Measurements from ENCODE around the gene COL15A1. TPM values are rescaled to one million over a fixed set of nuclear protein-coding genes. Genes with fewer than 3 reads are reported as not detected.

The COL15A1 gene
- total RNA-seq, 1 experiment from 2014 or later, result not detected

- Histone ChIP-seq H3K56ac (ENCODE audit: insufficient read length, low read depth, low read length) (no peak overlapping the region), H3K79me2 (ENCODE audit: insufficient read depth, low read length) (no peaks in the 10 kb centered on the region), H2BK15ac (ENCODE audit: low read depth, low read length) (no peak overlapping the region), H3K9me3 (ENCODE audit: control insufficient read depth, low read depth, low read length) (no peaks in the 10 kb centered on the region), H3K27me3 (ENCODE audit: insufficient read depth, low read length) (no peaks in the 10 kb centered on the region), H4K91ac (ENCODE audit: insufficient read length, low read depth, low read length) (no peak overlapping the region), H3K9ac (ENCODE audit: extremely low read depth, insufficient read length, low read length) (no peak overlapping the region), H2BK12ac (ENCODE audit: insufficient read length, low read depth, low read length) (no peak overlapping the region), H3K27ac (ENCODE audit: insufficient read length, low read depth, low read length) (no peak overlapping the region), H2AK5ac (ENCODE audit: insufficient read length, low read length) (no peak overlapping the region), H2BK20ac (ENCODE audit: low read depth, low read length, poor library complexity, severe bottlenecking) (no peak overlapping the region), H3T11ph (ENCODE audit: low read length) (no peak overlapping the region), H3K79me1 (ENCODE audit: insufficient read depth, low read depth, low read length, poor library complexity, severe bottlenecking) (no peaks in the 10 kb centered on the region), H2BK120ac (ENCODE audit: low read depth, low read length, poor library complexity, severe bottlenecking) (no peak overlapping the region), H3K4me1 (ENCODE audit: insufficient read depth, low read length) (no peaks in the 10 kb centered on the region; the same call in 1 of the 2 replicates), H3K18ac (ENCODE audit: insufficient read length, low read depth, low read length) (no peak overlapping the region), H3K23me2 (ENCODE audit: insufficient read length, low read depth, low read length, poor library complexity, severe bottlenecking) (no peaks in the 10 kb centered on the region), H3K14ac (ENCODE audit: insufficient read depth, low read length) (no peak overlapping the region), H4K20me1 (ENCODE audit: control insufficient read depth, insufficient read depth, insufficient read length) (no peaks in the 10 kb centered on the region), H3K23ac (ENCODE audit: insufficient read length, low read depth, low read length) (no peak overlapping the region), H3K4me2 (ENCODE audit: insufficient read depth, insufficient read length, low read length) (no peak overlapping the region), H4K8ac (replicated peaks; ENCODE audit: insufficient read length, low read depth, low read length) (no peak overlapping the region), H2AFZ (ENCODE audit: low read length) (no peak overlapping the region), H3K4ac (ENCODE audit: low read depth, low read length) (no peak overlapping the region), H4K5ac (ENCODE audit: insufficient read length, low read depth, low read length) (no peak overlapping the region), H2BK5ac (ENCODE audit: insufficient read length, low read length) (no peak overlapping the region)
- Mint-ChIP-seq H3K27ac (no peak overlapping the region), H3K27me3 (ENCODE audit: low read depth) (peaks cover 3% of the 10 kb centered on the region), H3K4me1 (peaks cover 4 to 5% of the 10 kb centered on the region in 2 experiments; a peak in 3 of 4 replicates), H3K9me3 (no peaks in the 10 kb centered on the region), H3K36me3 (ENCODE audit: insufficient read depth in 1 of 3, low read depth in 3 of 3) (no peaks in the 10 kb centered on the region), H3K4me3 (no peak overlapping the region)
- no peak for DNase-seq
- WGBS (ENCODE audit: extremely low coverage, insufficient read length, low lambda C conversion rate), result no CpG with 5 or more reads among the region's 8 CpGs
- TF ChIP-seq CTCF (conservative IDR thresholded peaks at IDR 0.05), result no peak
Measured at GRCh38 chr9:98906273-98907040, 37.2 kb upstream of the COL15A1 start.
